Measurements from ENCODE around the gene ATOH8. TPM values are rescaled to one million over a fixed set of nuclear protein-coding genes. Genes with fewer than 3 reads are reported as not detected.

Gene ATOH8
- total RNA-seq, 1 experiment from 2014 or later, result 0.81 TPM

DNA sequence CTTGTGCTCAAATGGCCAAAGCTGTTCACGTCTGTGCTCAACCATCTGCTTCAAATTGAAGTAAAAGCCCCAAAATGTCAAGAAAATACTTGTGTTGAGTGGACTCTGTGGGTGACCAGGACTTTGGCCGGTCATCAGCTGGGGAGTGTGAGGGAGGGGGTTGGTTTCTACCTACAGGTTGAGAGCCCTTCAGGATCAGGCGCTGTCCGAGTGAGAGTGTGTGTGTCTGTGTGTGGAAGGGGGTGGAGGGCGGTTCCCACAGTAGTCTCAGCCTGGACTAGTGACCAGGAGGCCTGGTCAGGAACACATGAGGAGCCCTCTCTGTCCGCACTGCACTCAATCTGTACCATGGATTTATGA, 34.2 kb downstream of the ATOH8 start (continued):
- TF ChIP-seq, protein P1, sequence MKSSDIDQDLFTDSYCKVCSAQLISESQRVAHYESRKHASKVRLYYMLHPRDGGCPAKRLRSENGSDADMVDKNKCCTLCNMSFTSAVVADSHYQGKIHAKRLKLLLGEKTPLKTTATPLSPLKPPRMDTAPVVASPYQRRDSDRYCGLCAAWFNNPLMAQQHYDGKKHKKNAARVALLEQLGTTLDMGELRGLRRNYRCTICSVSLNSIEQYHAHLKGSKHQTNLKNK (CRISPR knock-in tag; IDR thresholded peaks at IDR 0.05), result no peak
- TF ChIP-seq, protein P2, sequence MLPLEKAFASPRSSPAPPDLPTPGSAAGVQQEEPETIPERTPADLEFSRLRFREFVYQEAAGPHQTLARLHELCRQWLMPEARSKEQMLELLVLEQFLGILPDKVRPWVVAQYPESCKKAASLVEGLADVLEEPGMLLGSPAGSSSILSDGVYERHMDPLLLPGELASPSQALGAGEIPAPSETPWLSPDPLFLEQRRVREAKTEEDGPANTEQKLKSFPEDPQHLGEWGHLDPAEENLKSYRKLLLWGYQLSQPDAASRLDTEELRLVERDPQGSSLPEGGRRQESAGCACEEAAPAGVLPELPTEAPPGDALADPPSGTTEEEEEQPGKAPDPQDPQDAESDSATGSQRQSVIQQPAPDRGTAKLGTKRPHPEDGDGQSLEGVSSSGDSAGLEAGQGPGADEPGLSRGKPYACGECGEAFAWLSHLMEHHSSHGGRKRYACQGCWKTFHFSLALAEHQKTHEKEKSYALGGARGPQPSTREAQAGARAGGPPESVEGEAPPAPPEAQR (CRISPR knock-in tag; IDR thresholded peaks at IDR 0.05), result no peak
- TF ChIP-seq TEAD4 (CRISPR knock-in tag; IDR thresholded peaks at IDR 0.05) (no peak), ZNF317 (CRISPR knock-in tag; IDR thresholded peaks at IDR 0.05; ENCODE audit: borderline replicate concordance, low read depth) (no peak), NR2C2 (CRISPR knock-in tag; IDR thresholded peaks at IDR 0.05) (no peak)
- TF ChIP-seq, protein P3, sequence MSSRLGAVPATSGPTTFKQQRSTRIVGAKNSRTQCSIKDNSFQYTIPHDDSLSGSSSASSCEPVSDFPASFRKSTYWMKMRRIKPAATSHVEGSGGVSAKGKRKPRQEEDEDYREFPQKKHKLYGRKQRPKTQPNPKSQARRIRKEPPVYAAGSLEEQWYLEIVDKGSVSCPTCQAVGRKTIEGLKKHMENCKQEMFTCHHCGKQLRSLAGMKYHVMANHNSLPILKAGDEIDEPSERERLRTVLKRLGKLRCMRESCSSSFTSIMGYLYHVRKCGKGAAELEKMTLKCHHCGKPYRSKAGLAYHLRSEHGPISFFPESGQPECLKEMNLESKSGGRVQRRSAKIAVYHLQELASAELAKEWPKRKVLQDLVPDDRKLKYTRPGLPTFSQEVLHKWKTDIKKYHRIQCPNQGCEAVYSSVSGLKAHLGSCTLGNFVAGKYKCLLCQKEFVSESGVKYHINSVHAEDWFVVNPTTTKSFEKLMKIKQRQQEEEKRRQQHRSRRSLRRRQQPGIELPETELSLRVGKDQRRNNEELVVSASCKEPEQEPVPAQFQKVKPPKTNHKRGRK (CRISPR knock-in tag; IDR thresholded peaks at IDR 0.05; ENCODE audit: borderline replicate concordance), result no peak

DNA sequence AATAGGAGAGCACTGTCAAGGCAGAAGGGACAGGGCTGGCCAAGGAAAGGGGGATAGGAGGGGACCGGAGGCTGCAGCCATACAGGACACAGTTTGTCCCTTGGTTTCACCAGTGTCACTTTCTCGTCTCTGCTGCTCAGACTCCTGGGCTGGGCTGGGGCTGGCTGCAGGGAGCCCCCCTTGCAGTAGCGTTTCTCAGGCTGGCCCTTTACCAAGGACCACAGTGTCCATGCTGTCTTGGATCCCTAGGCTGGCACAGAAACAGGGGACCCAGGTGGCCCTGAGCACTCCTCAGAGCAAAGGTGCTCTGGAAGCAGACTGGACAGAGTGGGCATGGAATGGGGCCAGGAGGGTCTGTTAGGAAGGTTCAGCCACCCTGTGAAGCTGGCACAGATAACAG, 34.8 kb downstream of the ATOH8 start:
- Mint-ChIP-seq H3K27ac (no peak overlapping the region), H3K9me3 (no peaks in the 10 kb centered on the region), H3K4me3 (no peak overlapping the region), H3K36me3 (no peaks in the 10 kb centered on the region), H3K4me1 (peaks cover 5% of the 10 kb centered on the region; the same call in 1 of the 2 replicates), H3K27me3 (ENCODE audit: low read depth) (no peaks in the 10 kb centered on the region)
- DNase-seq (ENCODE audit: low spot score) (no peak), ATAC-seq (no peak)
- ChIA-PET POLR2A (no interaction called here), CTCF (interaction anchor here (1.3 kb wide), 1 partner anchor 9 kb away, joined by 4 read pairs; no protein-coding TSS in a partner anchor)
- TF ChIP-seq, protein P4, sequence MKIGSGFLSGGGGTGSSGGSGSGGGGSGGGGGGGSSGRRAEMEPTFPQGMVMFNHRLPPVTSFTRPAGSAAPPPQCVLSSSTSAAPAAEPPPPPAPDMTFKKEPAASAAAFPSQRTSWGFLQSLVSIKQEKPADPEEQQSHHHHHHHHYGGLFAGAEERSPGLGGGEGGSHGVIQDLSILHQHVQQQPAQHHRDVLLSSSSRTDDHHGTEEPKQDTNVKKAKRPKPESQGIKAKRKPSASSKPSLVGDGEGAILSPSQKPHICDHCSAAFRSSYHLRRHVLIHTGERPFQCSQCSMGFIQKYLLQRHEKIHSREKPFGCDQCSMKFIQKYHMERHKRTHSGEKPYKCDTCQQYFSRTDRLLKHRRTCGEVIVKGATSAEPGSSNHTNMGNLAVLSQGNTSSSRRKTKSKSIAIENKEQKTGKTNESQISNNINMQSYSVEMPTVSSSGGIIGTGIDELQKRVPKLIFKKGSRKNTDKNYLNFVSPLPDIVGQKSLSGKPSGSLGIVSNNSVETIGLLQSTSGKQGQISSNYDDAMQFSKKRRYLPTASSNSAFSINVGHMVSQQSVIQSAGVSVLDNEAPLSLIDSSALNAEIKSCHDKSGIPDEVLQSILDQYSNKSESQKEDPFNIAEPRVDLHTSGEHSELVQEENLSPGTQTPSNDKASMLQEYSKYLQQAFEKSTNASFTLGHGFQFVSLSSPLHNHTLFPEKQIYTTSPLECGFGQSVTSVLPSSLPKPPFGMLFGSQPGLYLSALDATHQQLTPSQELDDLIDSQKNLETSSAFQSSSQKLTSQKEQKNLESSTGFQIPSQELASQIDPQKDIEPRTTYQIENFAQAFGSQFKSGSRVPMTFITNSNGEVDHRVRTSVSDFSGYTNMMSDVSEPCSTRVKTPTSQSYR (CRISPR knock-in tag; IDR thresholded peaks at IDR 0.05), result no peak
- TF ChIP-seq, protein P2 (CRISPR knock-in tag; IDR thresholded peaks at IDR 0.05), result no peak
- TF ChIP-seq TEAD1 (CRISPR knock-in tag; IDR thresholded peaks at IDR 0.05), result no peak
- no peak for TF ChIP-seq ZNF416 (CRISPR knock-in tag; IDR thresholded peaks at IDR 0.05)
- no peak for TF ChIP-seq ZNF396 (CRISPR knock-in tag; IDR thresholded peaks at IDR 0.05; ENCODE audit: borderline replicate concordance)
- no peak for TF ChIP-seq TEAD4 (CRISPR knock-in tag; IDR thresholded peaks at IDR 0.05)
- TF ChIP-seq TCF7 (CRISPR knock-in tag; IDR thresholded peaks at IDR 0.05; ENCODE audit: low read depth), result no peak
- TF ChIP-seq, protein P5, sequence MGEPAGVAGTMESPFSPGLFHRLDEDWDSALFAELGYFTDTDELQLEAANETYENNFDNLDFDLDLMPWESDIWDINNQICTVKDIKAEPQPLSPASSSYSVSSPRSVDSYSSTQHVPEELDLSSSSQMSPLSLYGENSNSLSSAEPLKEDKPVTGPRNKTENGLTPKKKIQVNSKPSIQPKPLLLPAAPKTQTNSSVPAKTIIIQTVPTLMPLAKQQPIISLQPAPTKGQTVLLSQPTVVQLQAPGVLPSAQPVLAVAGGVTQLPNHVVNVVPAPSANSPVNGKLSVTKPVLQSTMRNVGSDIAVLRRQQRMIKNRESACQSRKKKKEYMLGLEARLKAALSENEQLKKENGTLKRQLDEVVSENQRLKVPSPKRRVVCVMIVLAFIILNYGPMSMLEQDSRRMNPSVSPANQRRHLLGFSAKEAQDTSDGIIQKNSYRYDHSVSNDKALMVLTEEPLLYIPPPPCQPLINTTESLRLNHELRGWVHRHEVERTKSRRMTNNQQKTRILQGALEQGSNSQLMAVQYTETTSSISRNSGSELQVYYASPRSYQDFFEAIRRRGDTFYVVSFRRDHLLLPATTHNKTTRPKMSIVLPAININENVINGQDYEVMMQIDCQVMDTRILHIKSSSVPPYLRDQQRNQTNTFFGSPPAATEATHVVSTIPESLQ (CRISPR knock-in tag; IDR thresholded peaks at IDR 0.05), result no peak
- TF ChIP-seq, protein P6, sequence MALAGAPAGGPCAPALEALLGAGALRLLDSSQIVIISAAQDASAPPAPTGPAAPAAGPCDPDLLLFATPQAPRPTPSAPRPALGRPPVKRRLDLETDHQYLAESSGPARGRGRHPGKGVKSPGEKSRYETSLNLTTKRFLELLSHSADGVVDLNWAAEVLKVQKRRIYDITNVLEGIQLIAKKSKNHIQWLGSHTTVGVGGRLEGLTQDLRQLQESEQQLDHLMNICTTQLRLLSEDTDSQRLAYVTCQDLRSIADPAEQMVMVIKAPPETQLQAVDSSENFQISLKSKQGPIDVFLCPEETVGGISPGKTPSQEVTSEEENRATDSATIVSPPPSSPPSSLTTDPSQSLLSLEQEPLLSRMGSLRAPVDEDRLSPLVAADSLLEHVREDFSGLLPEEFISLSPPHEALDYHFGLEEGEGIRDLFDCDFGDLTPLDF (CRISPR knock-in tag; IDR thresholded peaks at IDR 0.05), result no peak
- no peak for TF ChIP-seq MYBL2 (CRISPR knock-in tag; IDR thresholded peaks at IDR 0.05)
- no peak for TF ChIP-seq NFE2L1 (CRISPR knock-in tag; IDR thresholded peaks at IDR 0.05)
- no peak for TF ChIP-seq MXD4 (CRISPR knock-in tag; IDR thresholded peaks at IDR 0.05; ENCODE audit: borderline replicate concordance)
- TF ChIP-seq, protein P7, sequence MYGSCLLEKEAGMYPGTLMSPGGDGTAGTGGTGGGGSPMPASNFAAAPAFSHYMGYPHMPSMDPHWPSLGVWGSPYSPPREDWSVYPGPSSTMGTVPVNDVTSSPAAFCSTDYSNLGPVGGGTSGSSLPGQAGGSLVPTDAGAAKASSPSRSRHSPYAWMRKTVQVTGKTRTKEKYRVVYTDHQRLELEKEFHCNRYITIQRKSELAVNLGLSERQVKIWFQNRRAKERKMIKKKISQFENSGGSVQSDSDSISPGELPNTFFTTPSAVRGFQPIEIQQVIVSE (CRISPR knock-in tag; IDR thresholded peaks at IDR 0.05; ENCODE audit: borderline replicate concordance), result no peak
- TF ChIP-seq, protein P8, sequence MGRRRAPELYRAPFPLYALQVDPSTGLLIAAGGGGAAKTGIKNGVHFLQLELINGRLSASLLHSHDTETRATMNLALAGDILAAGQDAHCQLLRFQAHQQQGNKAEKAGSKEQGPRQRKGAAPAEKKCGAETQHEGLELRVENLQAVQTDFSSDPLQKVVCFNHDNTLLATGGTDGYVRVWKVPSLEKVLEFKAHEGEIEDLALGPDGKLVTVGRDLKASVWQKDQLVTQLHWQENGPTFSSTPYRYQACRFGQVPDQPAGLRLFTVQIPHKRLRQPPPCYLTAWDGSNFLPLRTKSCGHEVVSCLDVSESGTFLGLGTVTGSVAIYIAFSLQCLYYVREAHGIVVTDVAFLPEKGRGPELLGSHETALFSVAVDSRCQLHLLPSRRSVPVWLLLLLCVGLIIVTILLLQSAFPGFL (CRISPR knock-in tag; IDR thresholded peaks at IDR 0.05; ENCODE audit: borderline replicate concordance), result no peak
- TF ChIP-seq, protein P9, sequence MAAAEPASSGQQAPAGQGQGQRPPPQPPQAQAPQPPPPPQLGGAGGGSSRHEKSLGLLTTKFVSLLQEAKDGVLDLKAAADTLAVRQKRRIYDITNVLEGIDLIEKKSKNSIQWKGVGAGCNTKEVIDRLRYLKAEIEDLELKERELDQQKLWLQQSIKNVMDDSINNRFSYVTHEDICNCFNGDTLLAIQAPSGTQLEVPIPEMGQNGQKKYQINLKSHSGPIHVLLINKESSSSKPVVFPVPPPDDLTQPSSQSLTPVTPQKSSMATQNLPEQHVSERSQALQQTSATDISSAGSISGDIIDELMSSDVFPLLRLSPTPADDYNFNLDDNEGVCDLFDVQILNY (CRISPR knock-in tag; IDR thresholded peaks at IDR 0.05), result no peak
